Neural crest cell (in vitro differentiated cells): ENCODE measurements around the gene FUNDC2. TPM values are rescaled to one million over a fixed set of nuclear protein-coding genes. Genes with fewer than 3 reads are reported as not detected.

ENCODE experiments used
- DNase-seq: peaks from one replicate; pipeline ENCODE4 v3.0.0; 2021; ENCODE audit warnings: low read depth, mixed read lengths, low spot score
- H3K27ac Mint-ChIP-seq: one replicate; pipeline ENCODE4 v1.8.0; 2021; ENCODE audit warnings: mild to moderate bottlenecking, mixed read lengths; ENCODE audit not compliant: unreplicated experiment
- H3K27me3 Mint-ChIP-seq: 2 replicates; pipeline ENCODE4 v1.8.0; 2021; ENCODE audit warnings: low read depth, mild to moderate bottlenecking, mixed read lengths
- H3K36me3 Mint-ChIP-seq: 2 replicates; pipeline ENCODE4 v1.8.0; 2021; ENCODE audit warnings: low read depth, mild to moderate bottlenecking, mixed read lengths
- H3K4me1 Mint-ChIP-seq: 2 replicates; pipeline ENCODE4 v1.8.0; 2021; ENCODE audit warnings: mixed read lengths
- H3K4me3 Mint-ChIP-seq: one replicate; pipeline ENCODE4 v1.8.0; 2021; ENCODE audit warnings: mild to moderate bottlenecking, mixed read lengths
- H3K9me3 Mint-ChIP-seq: 2 replicates; pipeline ENCODE4 v1.8.0; 2021; ENCODE audit warnings: mixed read lengths
- total RNA-seq: library from RNA; stranded (reverse); gene quantifications from 2 replicates; pipeline ENCODE4 v1.2.1, GENCODE V29; 2021
- TF ChIP-seq, protein P1 (sequence below): fragments of 200-600 bp; sonication (generic); conservative IDR thresholded peaks from 2 replicates; pipeline ENCODE4 v1.5.0; 2021; ENCODE audit warnings: antibody characterized with exemption, mild to moderate bottlenecking

FUNDC2 gene
- total RNA-seq, 1 donor from 2014 or later: 105 TPM

- no peaks in the 10 kb centered on the region for H3K9me3 Mint-ChIP-seq
- TF ChIP-seq, protein P1, sequence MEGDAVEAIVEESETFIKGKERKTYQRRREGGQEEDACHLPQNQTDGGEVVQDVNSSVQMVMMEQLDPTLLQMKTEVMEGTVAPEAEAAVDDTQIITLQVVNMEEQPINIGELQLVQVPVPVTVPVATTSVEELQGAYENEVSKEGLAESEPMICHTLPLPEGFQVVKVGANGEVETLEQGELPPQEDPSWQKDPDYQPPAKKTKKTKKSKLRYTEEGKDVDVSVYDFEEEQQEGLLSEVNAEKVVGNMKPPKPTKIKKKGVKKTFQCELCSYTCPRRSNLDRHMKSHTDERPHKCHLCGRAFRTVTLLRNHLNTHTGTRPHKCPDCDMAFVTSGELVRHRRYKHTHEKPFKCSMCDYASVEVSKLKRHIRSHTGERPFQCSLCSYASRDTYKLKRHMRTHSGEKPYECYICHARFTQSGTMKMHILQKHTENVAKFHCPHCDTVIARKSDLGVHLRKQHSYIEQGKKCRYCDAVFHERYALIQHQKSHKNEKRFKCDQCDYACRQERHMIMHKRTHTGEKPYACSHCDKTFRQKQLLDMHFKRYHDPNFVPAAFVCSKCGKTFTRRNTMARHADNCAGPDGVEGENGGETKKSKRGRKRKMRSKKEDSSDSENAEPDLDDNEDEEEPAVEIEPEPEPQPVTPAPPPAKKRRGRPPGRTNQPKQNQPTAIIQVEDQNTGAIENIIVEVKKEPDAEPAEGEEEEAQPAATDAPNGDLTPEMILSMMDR: no peak
- H3K36me3 Mint-ChIP-seq: peaks cover 9% of the 10 kb centered on the region
- no peaks in the 10 kb centered on the region for H3K27me3 Mint-ChIP-seq
- DNase-seq: no peak
- peaks cover 3% of the 10 kb centered on the region for H3K4me1 Mint-ChIP-seq
- H3K4me3 Mint-ChIP-seq: no peak overlapping the region
- no peak overlapping the region for H3K27ac Mint-ChIP-seq
Measured at GRCh38 chrX:155046129-155046810, 19.6 kb downstream of the FUNDC2 start.

GRCh38 chrX:155046811-155047528 is 20.3 kb downstream of the FUNDC2 start:
- no peak overlapping the region for H3K27ac Mint-ChIP-seq
- DNase-seq: no peak
- no peaks in the 10 kb centered on the region for H3K27me3 Mint-ChIP-seq
- TF ChIP-seq, protein P1: no peak
- H3K4me3 Mint-ChIP-seq: no peak overlapping the region
- H3K36me3 Mint-ChIP-seq: peaks cover 12% of the 10 kb centered on the region
- no peaks in the 10 kb centered on the region for H3K9me3 Mint-ChIP-seq
- peaks cover 3% of the 10 kb centered on the region for H3K4me1 Mint-ChIP-seq

GRCh38 chrX:155048977-155049619 is 22.5 kb downstream of the FUNDC2 start:
- TF ChIP-seq, protein P1: peak; percentile 55
- H3K27me3 Mint-ChIP-seq: no peaks in the 10 kb centered on the region
- H3K9me3 Mint-ChIP-seq: peaks cover 4% of the 10 kb centered on the region
- H3K27ac Mint-ChIP-seq: no peak overlapping the region
- H3K36me3 Mint-ChIP-seq: peaks cover 16% of the 10 kb centered on the region
- DNase-seq: peak; percentile 44
- peaks cover 3% of the 10 kb centered on the region for H3K4me1 Mint-ChIP-seq
- H3K4me3 Mint-ChIP-seq: no peak overlapping the region

GRCh38 chrX:155052738-155053498 is 26.3 kb downstream of the FUNDC2 start:
- Mint-ChIP-seq H3K36me3 (peaks cover 16% of the 10 kb centered on the region), H3K4me1 (peaks cover 6% of the 10 kb centered on the region), H3K4me3 (no peak overlapping the region), H3K27me3 (no peaks in the 10 kb centered on the region), H3K9me3 (peaks cover 4% of the 10 kb centered on the region), H3K27ac (no peak overlapping the region)
- TF ChIP-seq, protein P1: no peak
- DNase-seq: no peak

GRCh38 chrX:155053656-155054055 is 27.0 kb downstream of the FUNDC2 start:
- Mint-ChIP-seq H3K4me3 (no peak overlapping the region), H3K27ac (no peak overlapping the region), H3K9me3 (peaks cover 4% of the 10 kb centered on the region), H3K27me3 (no peaks in the 10 kb centered on the region), H3K36me3 (peaks cover 16% of the 10 kb centered on the region), H3K4me1 (peaks cover 6% of the 10 kb centered on the region)
- no peak for DNase-seq
- TF ChIP-seq, protein P1: no peak
